Neural cell (in vitro differentiated cells): Measurements from ENCODE around the gene GRIPAP1.

ENCODE experiments used
- CTCF ChIP-seq: fragments of 450-650 bp; IDR thresholded peaks from 2 replicates; pipeline ENCODE4 v1.5.1; 2014; ENCODE audit warnings: antibody characterized with exemption, mild to moderate bottlenecking, moderate library complexity; ENCODE audit not compliant: poor library complexity, severe bottlenecking
- EP300 ChIP-seq: fragments of 450-650 bp; conservative IDR thresholded peaks from 2 replicates; pipeline ENCODE4 v1.6.1; 2014; ENCODE audit warnings: antibody characterized with exemption, mild to moderate bottlenecking, moderate library complexity; ENCODE audit not compliant: poor library complexity, severe bottlenecking
- EZH2 ChIP-seq: fragments of 200-600, 300-800 bp; shearing (Covaris generic), sonication (generic); IDR thresholded peaks from 2 replicates; pipeline ENCODE4 v1.6.1; 2014; ENCODE audit warnings: antibody characterized with exemption, low read length, borderline replicate concordance, mild to moderate bottlenecking; ENCODE audit not compliant: insufficient read depth, poor library complexity, severe bottlenecking
- POLR2AphosphoS5 ChIP-seq: IDR thresholded peaks from 2 replicates; pipeline ENCODE4 v1.6.1; 2012
- RAD21 ChIP-seq: fragments of 450-650 bp; conservative IDR thresholded peaks from 2 replicates; pipeline ENCODE4 v1.6.1; 2014; ENCODE audit warnings: antibody characterized with exemption, mild to moderate bottlenecking, moderate library complexity
- REST ChIP-seq: IDR thresholded peaks from 2 replicates; pipeline ENCODE4 v1.6.1; 2012; ENCODE audit warnings: borderline replicate concordance
- TAF1 ChIP-seq: IDR thresholded peaks from 2 replicates; pipeline ENCODE4 v1.6.1; 2012; ENCODE audit warnings: low read depth

GRCh38 chrX:48936429-48937053 lies 65.5 kb downstream of the GRIPAP1 start:
- TF ChIP-seq CTCF (no peak), REST (no peak), EZH2 (no peak), POLR2AphosphoS5 (no peak), TAF1 (no peak), EP300 (no peak), RAD21 (no peak)
